GM06990 (cell line): ENCODE data around the gene RHOT2.
A peak's percentile ranks its signal among the peaks of the same experiment; 100 is the strongest.

Experiments
- DNase-seq: peaks from one replicate; pipeline ENCODE4 v3.0.0-alpha.2; 2011; ENCODE audit not compliant: insufficient read length; ENCODE audit errors: extremely low read depth
- H3K27me3 ChIP-seq: replicated peaks from 2 replicates; pipeline ENCODE4 v1.6.0; 2011; ENCODE audit warnings: low read length; ENCODE audit not compliant: control insufficient read depth, insufficient read depth
- H3K36me3 ChIP-seq: 2 replicates; pipeline ENCODE4 v1.5.1; 2011; ENCODE audit warnings: low read length; ENCODE audit not compliant: control insufficient read depth, insufficient read depth
- H3K4me3 ChIP-seq: replicated peaks from 2 replicates; pipeline ENCODE4 v1.5.1; 2011; ENCODE audit warnings: low read depth, mild to moderate bottlenecking, control low read depth, low read length
- CTCF ChIP-seq: IDR thresholded peaks from 2 replicates; pipeline ENCODE4 v1.5.1; 2011; ENCODE audit warnings: low read length, control low read depth, mild to moderate bottlenecking, inconsistent platforms; ENCODE audit not compliant: insufficient read depth, poor library complexity, severe bottlenecking

RHOT2 gene

DNA sequence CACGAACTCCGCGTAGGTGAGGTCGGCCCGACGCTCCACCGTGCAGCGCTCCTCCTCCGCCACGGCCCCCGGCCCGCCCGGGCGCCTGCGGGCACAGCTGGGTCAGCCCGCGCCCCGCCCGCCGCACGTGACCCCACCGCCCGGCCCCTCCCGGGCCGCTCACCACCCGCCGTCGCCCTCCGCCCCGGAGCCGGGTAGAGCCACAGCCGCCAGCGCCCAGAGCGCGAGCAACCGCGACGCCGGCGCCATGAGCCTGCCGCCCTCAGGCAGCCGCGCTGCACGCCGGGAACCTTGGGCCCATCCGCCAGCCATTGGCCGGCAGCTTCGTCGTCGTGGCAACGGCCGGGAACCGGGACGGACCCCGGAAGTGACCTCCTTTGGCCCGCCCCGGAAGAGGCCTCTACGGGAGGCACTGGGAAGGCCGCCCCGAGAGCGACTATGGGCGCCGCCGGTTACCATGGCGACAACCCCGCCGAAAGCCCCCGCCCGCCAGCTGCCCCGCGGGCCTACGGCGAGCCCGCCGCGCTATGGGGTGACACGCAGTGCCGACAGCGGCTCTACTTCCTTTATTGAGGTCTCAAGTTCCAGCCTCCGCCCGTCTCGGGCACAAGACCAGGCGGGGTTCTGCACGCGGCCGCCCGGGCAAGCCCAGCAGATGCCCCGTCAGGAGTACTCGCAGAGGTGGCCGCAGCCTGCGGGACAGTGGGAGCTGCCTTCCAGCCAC, 16.3 kb downstream of the RHOT2 start, which contains the start of gene JMJD8:
Gene JMJD8 (minus strand): TSS at position 264 of the 724 bp plus-strand sequence. CDS start 15 bp downstream, at position 249.
- Histone ChIP-seq H3K27me3 (no peaks in the 10 kb centered on the region), H3K4me3 (peak within 1 kb of the TSS; percentile 77), H3K36me3 (peaks cover 37% of the 10 kb centered on the region)
- DNase-seq, result peak; percentile 97
- no peak for TF ChIP-seq CTCF

- no peak for TF ChIP-seq CTCF
- H3K4me3 ChIP-seq, result no peak overlapping the region
- DNase-seq, result no peak
- no peaks in the 10 kb centered on the region for H3K27me3 ChIP-seq
- H3K36me3 ChIP-seq, result peaks cover 37% of the 10 kb centered on the region
Measured at GRCh38 chr16:684961-685696, 17.2 kb downstream of the RHOT2 start.

GRCh38 chr16:685967-686366, 18.0 kb downstream of the RHOT2 start:
- TF ChIP-seq CTCF, result peak; percentile 11
- H3K36me3 ChIP-seq, result peaks cover 37% of the 10 kb centered on the region
- no peak for DNase-seq
- no peaks in the 10 kb centered on the region for H3K27me3 ChIP-seq
- no peak overlapping the region for H3K4me3 ChIP-seq

GRCh38 chr16:686459-687260, 18.7 kb downstream of the RHOT2 start:
- peaks cover 34% of the 10 kb centered on the region for H3K36me3 ChIP-seq
- TF ChIP-seq CTCF, result no peak
- DNase-seq, result no peak
- no peaks in the 10 kb centered on the region for H3K27me3 ChIP-seq
- H3K4me3 ChIP-seq, result no peak overlapping the region

GRCh38 chr16:687499-687898, 19.6 kb downstream of the RHOT2 start:
- H3K4me3 ChIP-seq, result no peak overlapping the region
- DNase-seq, result no peak

More at GRCh38 chr16:687499-687898, 19.6 kb downstream of the RHOT2 start:
- H3K36me3 ChIP-seq, result peaks cover 26% of the 10 kb centered on the region
- no peak for TF ChIP-seq CTCF
- H3K27me3 ChIP-seq, result no peaks in the 10 kb centered on the region
